GM23248 (cell line): ENCODE measurements around the gene DLX3. TPM values are rescaled to one million over a fixed set of nuclear protein-coding genes. Genes with fewer than 3 reads are reported as not detected.
A peak's percentile ranks its signal among the peaks of the same experiment; 100 is the strongest.

ENCODE experiments used
- DNase-seq: peaks from one replicate; pipeline ENCODE4 v3.0.0-alpha.2; 2015
- H2AFZ ChIP-seq: fragments of 200-600 bp; sonication (generic); 2 replicates; pipeline ENCODE4 v1.6.1; 2016; ENCODE audit warnings: antibody characterized with exemption
- H3F3A ChIP-seq: fragments of 200-600 bp; sonication (generic); 2 replicates; pipeline ENCODE4 v1.6.1; 2016; ENCODE audit warnings: mild to moderate bottlenecking, antibody characterized with exemption, mixed run types; ENCODE audit not compliant: insufficient read depth
- H3K27ac ChIP-seq: fragments of 200-600 bp; sonication (generic); 2 replicates; pipeline ENCODE4 v1.5.1; 2016; ENCODE audit warnings: mild to moderate bottlenecking
- H3K27me3 ChIP-seq: fragments of 200-600 bp; sonication (generic); replicated peaks from 2 replicates; pipeline ENCODE4 v1.6.1; 2016; ENCODE audit warnings: mild to moderate bottlenecking; ENCODE audit not compliant: insufficient read depth
- H3K36me3 ChIP-seq: fragments of 200-600 bp; sonication (generic); 2 replicates; pipeline ENCODE4 v1.6.1; 2016; ENCODE audit warnings: low read depth, mild to moderate bottlenecking
- H3K4me1 ChIP-seq: fragments of 200-600 bp; sonication (generic); 2 replicates; pipeline ENCODE4 v1.6.1; 2016; ENCODE audit warnings: mild to moderate bottlenecking; ENCODE audit not compliant: insufficient read depth
- H3K4me2 ChIP-seq: fragments of 200-600 bp; sonication (generic); one replicate; pipeline ENCODE4 v1.6.1; 2016; ENCODE audit warnings: mild to moderate bottlenecking; ENCODE audit not compliant: unreplicated experiment
- H3K4me3 ChIP-seq: fragments of 200-600 bp; sonication (generic); 2 replicates; pipeline ENCODE4 v1.5.1; 2016; ENCODE audit warnings: mild to moderate bottlenecking
- H3K79me2 ChIP-seq: fragments of 200-600 bp; sonication (generic); 2 replicates; pipeline ENCODE4 v1.6.1; 2016; ENCODE audit warnings: mild to moderate bottlenecking; ENCODE audit not compliant: insufficient read depth
- H3K9ac ChIP-seq: fragments of 200-600 bp; sonication (generic); 2 replicates; pipeline ENCODE4 v1.6.1; 2016; ENCODE audit warnings: mild to moderate bottlenecking
- H3K9me2 ChIP-seq: fragments of 200-600 bp; sonication (generic); 2 replicates; pipeline ENCODE4 v1.6.1; 2016; ENCODE audit warnings: mixed run types, mild to moderate bottlenecking, moderate library complexity; ENCODE audit not compliant: insufficient read depth
- H3K9me3 ChIP-seq: fragments of 200-600 bp; sonication (generic); one replicate; pipeline ENCODE4 v1.6.1; 2017; ENCODE audit warnings: low read depth
- H4K20me1 ChIP-seq: fragments of 200-600 bp; sonication (generic); 2 replicates; pipeline ENCODE4 v1.6.0; 2016; ENCODE audit not compliant: insufficient read depth
- EZH2 ChIP-seq: fragments of 200-600 bp; sonication (generic); IDR thresholded peaks from 2 replicates; pipeline ENCODE4 v1.6.1; 2018; ENCODE audit warnings: antibody characterized with exemption, mild to moderate bottlenecking; ENCODE audit not compliant: insufficient read depth, poor library complexity, severe bottlenecking
- EZH2phosphoT487 ChIP-seq: fragments of 200-600 bp; sonication (generic); IDR thresholded peaks from 2 replicates; pipeline ENCODE4 v1.6.1; 2018; ENCODE audit warnings: antibody characterized with exemption, moderate library complexity, mild to moderate bottlenecking, low read depth; ENCODE audit not compliant: insufficient read depth
- WGBS, 2 experiments: methylation state at CpG; one replicate each; pipeline ENCODE4 v1.1.6; 2015 to 2017; ENCODE audit warnings: low lambda C conversion rate in 2 of 2, low coverage in 1 of 2; ENCODE audit errors: missing lambda C conversion rate in 2 of 2; 5-methylcytosine and 5-hydroxymethylcytosine counted together
- in situ Hi-C: fragments of 300-500 bp; cut with MboI; formaldehyde crosslinking; loops from 2 replicates; pipeline ENCODE4 v1.15.0; 2020
- polyA plus RNA-seq: library from polyadenylated mRNA; unstranded; fragments of >200 nt; fragmentation: Nextera tagmentation; extraction: Ambion mirVana; gene quantifications from 2 replicates; pipeline ENCODE4 v1.2.1, GENCODE V29; 2016
- total RNA-seq: library from RNA; depleted of rRNA; stranded (reverse); fragments of >200 nt; shearing (Covaris generic); gene quantifications from 2 replicates; pipeline ENCODE4 v1.2.3, GENCODE V29; 2014

DLX3 gene
- total and polyA plus RNA-seq, 2 experiments from 2014 or later = 0.43 to 1.0 TPM

- H3K36me3 ChIP-seq = no peaks in the 10 kb centered on the region
- peak overlapping the region; percentile 70 for H3K4me3 ChIP-seq
- no peak for DNase-seq
These were observed 27.2 kb downstream of the DLX3 start for GRCh38 chr17:49967621-49968404.

DNA sequence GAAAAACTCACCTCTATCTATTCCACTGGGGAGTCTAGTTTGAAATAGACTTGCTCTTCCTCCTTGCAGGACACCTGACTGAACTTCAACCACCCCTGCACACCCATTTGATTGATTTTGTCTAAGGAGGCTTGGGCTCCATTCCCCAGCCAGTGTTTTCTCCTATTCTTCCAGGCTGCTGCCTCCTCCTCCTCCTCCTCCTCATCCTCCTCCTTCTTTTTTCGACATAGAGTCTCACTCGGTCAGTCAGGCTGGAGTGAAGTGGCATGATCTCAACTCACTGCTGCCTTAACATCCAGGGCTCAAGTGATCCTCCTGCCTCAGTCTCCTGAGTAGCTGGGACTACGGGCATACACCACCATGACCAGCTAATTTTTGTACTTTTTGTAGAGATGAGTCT lies 27.8 kb downstream of the DLX3 start:
- H3K4me1 ChIP-seq = no peaks in the 10 kb centered on the region
- WGBS, 2 experiments = 29 to 33% methylated on average over 3 of the region's 3 CpGs
- in situ Hi-C loops = no loop called here

More at GRCh38 chr17:49967621-49968404, 27.2 kb downstream of the DLX3 start:
- in situ Hi-C loops = no loop called here
- Histone ChIP-seq H3K9me2 (no peaks in the 10 kb centered on the region), H3K27me3 (peaks cover 95% of the 10 kb centered on the region), H3K4me1 (no peaks in the 10 kb centered on the region), H3K79me2 (no peaks in the 10 kb centered on the region), H4K20me1 (no peaks in the 10 kb centered on the region), H3K4me2 (peak overlapping the region; percentile 77), H3F3A (peaks cover 19% of the 10 kb centered on the region), H3K27ac (no peak overlapping the region), H3K9me3 (no peaks in the 10 kb centered on the region), H3K9ac (peak overlapping the region; percentile 74), H2AFZ (peak overlapping the region; percentile 58)
- TF ChIP-seq EZH2 (peak; percentile 24), EZH2phosphoT487 (no peak)
- 27 to 36% methylated on average over 10 of the region's 10 CpGs for WGBS, 2 experiments

DNA sequence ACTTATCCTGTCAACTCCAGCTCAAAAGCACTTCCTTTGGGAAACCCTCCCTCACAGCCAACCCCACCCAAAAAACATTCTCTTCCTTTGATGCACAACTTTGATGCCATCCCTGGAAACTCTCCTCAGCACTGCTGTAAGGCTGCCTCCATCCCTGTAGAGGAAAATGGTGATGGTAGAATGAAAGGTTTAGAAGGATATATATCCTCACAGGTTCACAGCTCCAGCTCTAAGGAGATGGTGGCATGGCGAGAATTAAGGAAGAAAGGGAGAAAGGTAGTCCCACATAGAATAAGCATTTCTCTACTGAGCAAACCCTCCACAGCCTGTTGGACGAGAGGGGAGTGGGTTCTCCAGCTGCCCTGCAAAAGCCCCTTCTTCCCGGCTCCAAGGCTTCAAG lies 28.3 kb downstream of the DLX3 start:
- 13 to 14% methylated on average over 3 of the region's 3 CpGs for WGBS, 2 experiments
- H3K4me2 ChIP-seq = no peak overlapping the region
- H4K20me1 ChIP-seq = no peaks in the 10 kb centered on the region
- H2AFZ ChIP-seq = no peak overlapping the region
- in situ Hi-C loops = no loop called here
- no peaks in the 10 kb centered on the region for H3K4me1 ChIP-seq
- no peak overlapping the region for H3K4me3 ChIP-seq
- no peaks in the 10 kb centered on the region for H3K9me3 ChIP-seq
- no peak overlapping the region for H3K9ac ChIP-seq
- DNase-seq = no peak
- peaks cover 91% of the 10 kb centered on the region for H3K27me3 ChIP-seq
- H3K79me2 ChIP-seq = no peaks in the 10 kb centered on the region
- no peak overlapping the region for H3K27ac ChIP-seq
- H3F3A ChIP-seq = peaks cover 19% of the 10 kb centered on the region
- H3K9me2 ChIP-seq = no peaks in the 10 kb centered on the region
- H3K36me3 ChIP-seq = no peaks in the 10 kb centered on the region
- no peak for TF ChIP-seq EZH2
- TF ChIP-seq EZH2phosphoT487 = no peak

More for the DNA sequence above, 27.8 kb downstream of the DLX3 start:
- H4K20me1 ChIP-seq = no peaks in the 10 kb centered on the region
- no peak for DNase-seq
- no peaks in the 10 kb centered on the region for H3K36me3 ChIP-seq
- no peaks in the 10 kb centered on the region for H3K79me2 ChIP-seq
- no peaks in the 10 kb centered on the region for H3K9me2 ChIP-seq
- no peak overlapping the region for H3K4me3 ChIP-seq
- no peaks in the 10 kb centered on the region for H3K9me3 ChIP-seq
- peaks cover 95% of the 10 kb centered on the region for H3K27me3 ChIP-seq
- H3K9ac ChIP-seq = no peak overlapping the region
- H3K4me2 ChIP-seq = no peak overlapping the region
- H3K27ac ChIP-seq = no peak overlapping the region
- peaks cover 19% of the 10 kb centered on the region for H3F3A ChIP-seq
- TF ChIP-seq EZH2phosphoT487 = no peak
- TF ChIP-seq EZH2 = no peak
- no peak overlapping the region for H2AFZ ChIP-seq

DNA sequence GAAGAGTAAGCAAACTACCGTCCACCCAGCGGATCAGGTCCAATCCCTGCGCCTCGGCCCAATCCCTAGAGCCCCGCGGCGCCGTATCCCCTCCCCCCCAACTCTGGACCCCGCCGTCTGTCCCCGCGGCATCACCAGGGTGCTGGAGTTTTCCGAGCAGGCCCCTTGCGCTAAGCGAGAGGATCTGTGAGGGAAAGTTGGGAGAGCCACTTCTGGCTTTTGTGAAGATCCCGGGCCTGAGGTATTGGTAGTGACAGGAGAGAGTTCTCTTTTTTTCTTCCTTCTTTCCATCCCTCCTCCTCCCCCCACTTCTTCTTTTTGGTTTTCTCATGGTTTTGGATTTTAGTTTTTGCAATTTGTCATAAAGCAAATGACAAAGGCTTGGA lies 29.5 kb downstream of the DLX3 start:
- Histone ChIP-seq H3K4me1 (no peaks in the 10 kb centered on the region), H3K4me2 (no peak overlapping the region), H3K27ac (no peak overlapping the region), H3K9me3 (no peaks in the 10 kb centered on the region), H3F3A (peaks cover 13% of the 10 kb centered on the region), H3K79me2 (no peaks in the 10 kb centered on the region), H3K9ac (no peak overlapping the region), H3K9me2 (no peaks in the 10 kb centered on the region), H3K27me3 (peaks cover 81% of the 10 kb centered on the region), H2AFZ (no peak overlapping the region), H3K36me3 (no peaks in the 10 kb centered on the region), H3K4me3 (no peak overlapping the region), H4K20me1 (no peaks in the 10 kb centered on the region)
- DNase-seq = no peak
- WGBS, 2 experiments = 7 to 16% methylated on average over 10 to 16 of the region's 16 CpGs
- in situ Hi-C loops = no loop called here
- no peak for TF ChIP-seq EZH2phosphoT487
- no peak for TF ChIP-seq EZH2
